Fibroblast of lung (primary cell): ENCODE data around the gene COX4I1. TPM values are rescaled to one million over a fixed set of nuclear protein-coding genes. Genes with fewer than 3 reads are reported as not detected.

Experiments
- DNase-seq, 2 donors: peaks; one replicate each; pipeline versions ENCODE4 v3.0.0 to v3.0.0-alpha.2; 2010; ENCODE audit warnings: low read depth in 2 of 2
- H2AFZ ChIP-seq: 2 replicates; pipeline ENCODE4 v1.5.1; 2012; ENCODE audit warnings: low read length, control low read depth, inconsistent platforms
- H3K27ac ChIP-seq: 2 replicates; pipeline ENCODE4 v1.5.1; 2011; ENCODE audit warnings: low read length, control low read depth; ENCODE audit not compliant: insufficient read depth
- H3K27me3 ChIP-seq: 2 replicates; pipeline ENCODE4 v1.5.1; 2011; ENCODE audit warnings: mild to moderate bottlenecking, low read length; ENCODE audit not compliant: control insufficient read depth, insufficient read depth
- H3K36me3 ChIP-seq: 2 replicates; pipeline ENCODE4 v1.5.1; 2011; ENCODE audit warnings: low read length; ENCODE audit not compliant: control insufficient read depth, insufficient read depth
- H3K4me1 ChIP-seq: 2 replicates; pipeline ENCODE4 v1.5.1; 2011; ENCODE audit warnings: low read length; ENCODE audit not compliant: control insufficient read depth, insufficient read depth; ENCODE audit errors: extremely low read depth
- H3K4me2 ChIP-seq: 2 replicates; pipeline ENCODE4 v1.5.1; 2011; ENCODE audit warnings: low read length, control low read depth; ENCODE audit not compliant: insufficient read depth; ENCODE audit errors: extremely low read depth
- H3K4me3 ChIP-seq, 4 experiments: fragments of 200-600 bp in 1 of 4; sonication (generic) in 1 of 4; replicated peaks in 1 of 4; 2 replicates each; pipeline ENCODE4 v1.5.1; 2011 to 2016; ENCODE audit warnings: low read length in 4 of 4, low read depth in 3 of 4, mild to moderate bottlenecking in 3 of 4, control low read depth in 2 of 4, inconsistent platforms in 1 of 4, mixed read lengths in 1 of 4; ENCODE audit not compliant: insufficient read depth in 1 of 4; ENCODE audit errors: control extremely low read depth in 1 of 4
- H3K79me2 ChIP-seq: 2 replicates; pipeline ENCODE4 v1.5.1; 2012; ENCODE audit warnings: mild to moderate bottlenecking, low read length, inconsistent platforms; ENCODE audit not compliant: control insufficient read depth, insufficient read depth
- H3K9ac ChIP-seq: 2 replicates; pipeline ENCODE4 v1.5.1; 2011; ENCODE audit warnings: mild to moderate bottlenecking, low read length, control low read depth; ENCODE audit not compliant: insufficient read depth
- H3K9me3 ChIP-seq: 2 replicates; pipeline ENCODE4 v1.5.1; 2012; ENCODE audit warnings: low read depth, low read length; ENCODE audit not compliant: control insufficient read depth, insufficient read depth
- H4K20me1 ChIP-seq: 2 replicates; pipeline ENCODE4 v1.5.1; 2011; ENCODE audit warnings: low read length; ENCODE audit not compliant: control insufficient read depth, insufficient read depth; ENCODE audit errors: extremely low read depth
- CTCF ChIP-seq, 2 donors: IDR thresholded peaks in 1 of 2; conservative IDR thresholded peaks in 1 of 2; 1 replicate in 1 of 2; 2 replicates in 1 of 2; pipeline ENCODE4 v1.5.1; 2011 to 2012; ENCODE audit warnings: low read length in 2 of 2, control low read depth in 1 of 2, inconsistent platforms in 1 of 2, low read depth in 1 of 2, mild to moderate bottlenecking in 1 of 2
- EZH2 ChIP-seq: IDR thresholded peaks from 2 replicates; pipeline ENCODE4 v1.5.1; 2012; ENCODE audit warnings: low read length, control low read depth, mild to moderate bottlenecking; ENCODE audit errors: missing control alignments
- polyA plus RNA-seq, 2 donors: library from polyadenylated mRNA; depleted of rRNA in 1 of 2; stranded (reverse) in 1 of 2; unstranded in 1 of 2; fragments of >200 nt; gene quantifications; 2 replicates each; pipeline ENCODE4 v1.2.1, GENCODE V29; 2011 to 2012; ENCODE audit warnings: missing spikeins in 1 of 2
- total RNA-seq: library from RNA; depleted of rRNA; stranded (reverse); fragments of >200 nt; gene quantifications from 2 replicates; pipeline ENCODE4 v1.2.1, GENCODE V29; 2014

Gene COX4I1
- total and polyA plus RNA-seq, 2 donors (not counting 1 experiment from before 2014, with no cell fraction given), result 442 to 653 TPM

GRCh38 chr16:85854935-85855334 is 55.4 kb downstream of the COX4I1 start:
- no peak overlapping the region for H3K4me2 ChIP-seq
- no peak for TF ChIP-seq CTCF (conservative IDR thresholded peaks at IDR 0.05 in 1 of 2, IDR thresholded peaks at IDR 0.05 in 1 of 2; ENCODE audit: low read depth in 1 of 2, low read length in 2 of 2)
- no peak for TF ChIP-seq EZH2
- H4K20me1 ChIP-seq, result no peaks in the 10 kb centered on the region
- no peaks in the 10 kb centered on the region for H3K4me1 ChIP-seq
- no peaks in the 10 kb centered on the region for H3K79me2 ChIP-seq
- H3K4me3 ChIP-seq, result no peak overlapping the region
- H3K9ac ChIP-seq, result no peak overlapping the region
- H2AFZ ChIP-seq, result no peak overlapping the region
- no peaks in the 10 kb centered on the region for H3K27me3 ChIP-seq
- no peaks in the 10 kb centered on the region for H3K36me3 ChIP-seq
- DNase-seq, result no peak
- H3K27ac ChIP-seq, result no peak overlapping the region
- no peaks in the 10 kb centered on the region for H3K9me3 ChIP-seq

- no peak overlapping the region for H3K27ac ChIP-seq
- H3K9me3 ChIP-seq, result no peaks in the 10 kb centered on the region
- no peaks in the 10 kb centered on the region for H3K79me2 ChIP-seq
- no peaks in the 10 kb centered on the region for H3K4me1 ChIP-seq
- no peak overlapping the region for H3K4me3 ChIP-seq
- no peaks in the 10 kb centered on the region for H3K27me3 ChIP-seq
- TF ChIP-seq EZH2, result no peak
- no peak for TF ChIP-seq CTCF (conservative IDR thresholded peaks at IDR 0.05 in 1 of 2, IDR thresholded peaks at IDR 0.05 in 1 of 2; ENCODE audit: low read depth in 1 of 2, low read length in 2 of 2)
- H3K4me2 ChIP-seq, result no peak overlapping the region
- H3K36me3 ChIP-seq, result no peaks in the 10 kb centered on the region
- DNase-seq, result no peak
- no peaks in the 10 kb centered on the region for H4K20me1 ChIP-seq
- no peak overlapping the region for H3K9ac ChIP-seq
- no peak overlapping the region for H2AFZ ChIP-seq
Measured at GRCh38 chr16:85856079-85856478, 56.6 kb downstream of the COX4I1 start.

- Histone ChIP-seq H3K79me2 (no peaks in the 10 kb centered on the region), H3K27ac (no peak overlapping the region), H3K4me1 (no peaks in the 10 kb centered on the region), H4K20me1 (no peaks in the 10 kb centered on the region), H3K9me3 (no peaks in the 10 kb centered on the region), H3K27me3 (no peaks in the 10 kb centered on the region), H3K4me3 (no peak overlapping the region), H3K9ac (no peak overlapping the region), H3K4me2 (no peak overlapping the region), H3K36me3 (no peaks in the 10 kb centered on the region), H2AFZ (no peak overlapping the region)
- TF ChIP-seq EZH2 (no peak), CTCF (conservative IDR thresholded peaks at IDR 0.05 in 1 of 2, IDR thresholded peaks at IDR 0.05 in 1 of 2; ENCODE audit: low read depth in 1 of 2, low read length in 2 of 2) (no peak)
- DNase-seq, result no peak
Measured at GRCh38 chr16:85856585-85856984, 57.1 kb downstream of the COX4I1 start.

Other genes with a start within 250 kb of the COX4I1 start
- gene GSE1, start 186.4 kb upstream of the COX4I1 start, total RNA-seq, result 31.1 and 35.7 TPM in 2 replicates
- gene GSE1, start 186.4 kb upstream of the COX4I1 start, polyA plus RNA-seq, result 11.0 and 13.0 TPM in 2 replicates
- 0.26 and 1.8 TPM in 2 replicates for gene GINS2, start 110.7 kb upstream of the COX4I1 start, total RNA-seq
- gene GINS2, start 110.7 kb upstream of the COX4I1 start, polyA plus RNA-seq, result 5.5 and 18.3 TPM in 2 replicates
- 5.4 and 6.4 TPM in 2 replicates for gene C16orf74, start 48.6 kb upstream of the COX4I1 start, total RNA-seq
- 3.2 and 4.6 TPM in 2 replicates for gene C16orf74, start 48.6 kb upstream of the COX4I1 start, polyA plus RNA-seq
- 22.6 and 25.1 TPM in 2 replicates for gene EMC8, start 151 bp upstream of the COX4I1 start, total RNA-seq
- gene EMC8, start 151 bp upstream of the COX4I1 start, polyA plus RNA-seq, result 25.9 and 35.1 TPM in 2 replicates
- 0.26 TPM in 1 of 2 replicates, not detected in the other for gene IRF8, start 99.5 kb downstream of the COX4I1 start, total RNA-seq
- 0.14 TPM in 1 of 2 replicates, not detected in the other for gene IRF8, start 99.5 kb downstream of the COX4I1 start, polyA plus RNA-seq